ENCODE data around the gene FNTB. TPM values are rescaled to one million over a fixed set of nuclear protein-coding genes. Genes with fewer than 3 reads are reported as not detected.

FNTB gene
- total RNA-seq, 4 donors from 2014 or later, result 11.9 to 25.6 (median 17.6) TPM

DNA sequence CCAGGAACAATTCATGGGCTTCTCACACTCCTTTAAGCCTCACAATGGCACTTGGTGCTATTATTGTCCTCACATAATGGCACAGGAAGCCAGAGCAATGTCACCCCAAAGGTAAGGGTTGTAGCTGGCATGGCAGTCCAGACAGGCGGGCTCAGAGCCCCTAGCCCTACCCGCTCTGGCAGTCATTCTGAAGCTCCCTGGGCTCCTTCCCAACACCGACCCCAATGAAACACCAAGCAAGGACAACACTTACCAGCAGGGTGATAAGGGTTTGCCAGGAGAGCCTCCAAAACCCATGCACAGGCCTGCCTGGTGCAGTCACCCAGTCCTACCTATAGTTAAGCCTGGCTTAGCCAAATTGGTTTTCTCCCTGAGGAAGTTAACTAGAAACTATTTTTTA, 84.8 kb downstream of the FNTB start:
- no peak for DNase-seq
- H3K4me1 ChIP-seq, result peaks cover 0 to 54% (median 2%) of the 10 kb centered on the region in 4 donors
- no peak overlapping the region for H3K4me3 ChIP-seq
- H3K27me3 ChIP-seq, result no peaks in the 10 kb centered on the region
- TF ChIP-seq POLR2A (IDR thresholded peaks at IDR 0.05), result no peak
- TF ChIP-seq, protein P1, sequence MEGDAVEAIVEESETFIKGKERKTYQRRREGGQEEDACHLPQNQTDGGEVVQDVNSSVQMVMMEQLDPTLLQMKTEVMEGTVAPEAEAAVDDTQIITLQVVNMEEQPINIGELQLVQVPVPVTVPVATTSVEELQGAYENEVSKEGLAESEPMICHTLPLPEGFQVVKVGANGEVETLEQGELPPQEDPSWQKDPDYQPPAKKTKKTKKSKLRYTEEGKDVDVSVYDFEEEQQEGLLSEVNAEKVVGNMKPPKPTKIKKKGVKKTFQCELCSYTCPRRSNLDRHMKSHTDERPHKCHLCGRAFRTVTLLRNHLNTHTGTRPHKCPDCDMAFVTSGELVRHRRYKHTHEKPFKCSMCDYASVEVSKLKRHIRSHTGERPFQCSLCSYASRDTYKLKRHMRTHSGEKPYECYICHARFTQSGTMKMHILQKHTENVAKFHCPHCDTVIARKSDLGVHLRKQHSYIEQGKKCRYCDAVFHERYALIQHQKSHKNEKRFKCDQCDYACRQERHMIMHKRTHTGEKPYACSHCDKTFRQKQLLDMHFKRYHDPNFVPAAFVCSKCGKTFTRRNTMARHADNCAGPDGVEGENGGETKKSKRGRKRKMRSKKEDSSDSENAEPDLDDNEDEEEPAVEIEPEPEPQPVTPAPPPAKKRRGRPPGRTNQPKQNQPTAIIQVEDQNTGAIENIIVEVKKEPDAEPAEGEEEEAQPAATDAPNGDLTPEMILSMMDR (IDR thresholded peaks at IDR 0.05), result no peak
- no peaks in the 10 kb centered on the region for H3K9me3 ChIP-seq
- H3K27ac ChIP-seq, result peak overlapping the region in 3 of 4 donors; percentile 69 to 87 (median 77)
- peaks cover 0 to 11% (median 0%) of the 10 kb centered on the region in 3 donors for H3K36me3 ChIP-seq

DNA sequence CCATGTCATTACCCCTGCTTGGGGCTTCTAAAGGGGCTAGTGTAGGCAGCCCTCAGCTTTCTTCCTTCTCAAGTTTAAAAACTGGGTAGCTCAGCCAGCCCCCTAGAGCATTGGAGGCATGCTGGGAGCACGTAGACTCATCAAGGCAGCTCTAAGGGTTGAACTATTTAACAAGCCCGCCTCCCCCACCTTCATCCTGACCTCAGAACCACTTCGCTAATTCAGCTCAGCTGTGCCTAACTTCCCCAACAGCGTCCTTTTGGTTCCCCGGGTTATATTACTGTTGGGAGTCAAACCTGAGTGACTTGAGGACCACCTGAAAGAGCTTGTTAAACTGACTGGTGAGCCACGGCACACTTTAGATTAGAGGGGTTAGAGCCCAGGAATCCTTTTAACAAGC, 85.6 kb downstream of the FNTB start:
- H3K9me3 ChIP-seq, result no peaks in the 10 kb centered on the region
- peaks cover 0 to 54% (median 2%) of the 10 kb centered on the region in 4 donors for H3K4me1 ChIP-seq
- peaks cover 0 to 18% (median 0%) of the 10 kb centered on the region in 3 donors for H3K36me3 ChIP-seq
- H3K4me3 ChIP-seq, result no peak overlapping the region
- TF ChIP-seq, protein P1 (IDR thresholded peaks at IDR 0.05), result no peak
- no peak for TF ChIP-seq POLR2A (IDR thresholded peaks at IDR 0.05)
- no peaks in the 10 kb centered on the region for H3K27me3 ChIP-seq
- peak overlapping the region in 3 of 4 donors; percentile 69 to 87 (median 82) for H3K27ac ChIP-seq
- no peak for DNase-seq

DNA sequence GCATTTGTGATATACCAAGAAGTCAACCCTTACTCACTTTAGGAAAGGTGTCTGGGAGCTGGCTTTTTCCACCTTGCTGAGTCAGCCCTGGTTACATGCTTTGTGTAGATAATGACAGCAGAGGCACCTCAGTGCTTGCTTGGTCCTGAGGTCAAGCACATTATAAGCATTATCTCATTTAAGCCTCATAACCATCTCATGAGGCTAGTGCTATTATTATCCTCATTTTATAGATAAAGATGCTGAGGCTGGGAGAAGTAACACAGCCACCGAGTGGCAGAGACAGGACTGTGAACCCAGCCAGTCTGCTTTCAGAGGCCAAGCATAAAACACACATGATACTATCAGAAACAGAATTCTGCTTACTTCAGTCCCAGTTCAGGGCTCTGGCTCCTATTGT, 86.2 kb downstream of the FNTB start:
- Histone ChIP-seq H3K9me3 (no peaks in the 10 kb centered on the region), H3K4me1 (peaks cover 0 to 54% (median 2%) of the 10 kb centered on the region in 4 donors), H3K27me3 (no peaks in the 10 kb centered on the region), H3K36me3 (peaks cover 0 to 25% (median 0%) of the 10 kb centered on the region in 3 donors), H3K4me3 (no peak overlapping the region), H3K27ac (peak overlapping the region in 3 of 4 donors; percentile 69 to 87 (median 82))
- TF ChIP-seq, protein P1 (IDR thresholded peaks at IDR 0.05), result no peak
- no peak for TF ChIP-seq POLR2A (IDR thresholded peaks at IDR 0.05)
- DNase-seq, result peak in 1 of 3 donors; percentile 65

DNA sequence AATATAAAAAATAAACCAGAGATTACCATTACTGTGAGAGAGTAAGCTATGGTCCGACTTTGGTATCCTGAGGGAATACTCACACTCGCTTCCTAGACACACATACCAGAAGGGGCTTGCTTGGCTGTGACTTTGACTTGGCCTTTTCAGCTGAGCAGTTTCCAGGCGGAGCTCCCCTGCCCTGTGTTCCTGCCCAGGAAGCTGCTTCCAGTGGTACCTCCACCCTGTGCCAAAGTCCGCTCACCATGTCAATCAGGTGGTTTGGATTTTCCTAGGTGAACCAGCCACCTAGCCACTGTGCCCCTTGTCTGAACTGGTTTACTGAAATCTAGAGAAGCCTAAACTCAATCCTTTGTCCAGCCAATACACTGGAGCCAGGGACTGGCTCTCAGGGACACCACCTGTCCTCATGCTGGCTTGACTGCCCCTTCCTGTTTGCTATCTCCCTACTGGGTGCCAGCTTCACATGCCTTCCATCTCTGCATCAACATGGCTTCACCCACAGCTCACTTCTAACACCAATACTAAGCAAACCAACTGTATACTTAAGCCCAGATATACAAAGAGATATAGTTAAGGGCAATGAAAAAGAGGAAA, 87.0 kb downstream of the FNTB start:
- Histone ChIP-seq H3K4me3 (no peak overlapping the region), H3K36me3 (peaks cover 0 to 32% (median 0%) of the 10 kb centered on the region in 3 donors), H3K27ac (peak overlapping the region in 3 of 4 donors; percentile 69 to 87 (median 82)), H3K27me3 (no peaks in the 10 kb centered on the region), H3K9me3 (no peaks in the 10 kb centered on the region), H3K4me1 (peaks cover 0 to 54% (median 2%) of the 10 kb centered on the region in 4 donors)
- DNase-seq, result peak in 2 of 3 donors; percentile 81 to 90
- peak in 1 of 2 donors; percentile 58 for TF ChIP-seq POLR2A (IDR thresholded peaks at IDR 0.05)
- TF ChIP-seq, protein P1 (IDR thresholded peaks at IDR 0.05), result no peak

DNA sequence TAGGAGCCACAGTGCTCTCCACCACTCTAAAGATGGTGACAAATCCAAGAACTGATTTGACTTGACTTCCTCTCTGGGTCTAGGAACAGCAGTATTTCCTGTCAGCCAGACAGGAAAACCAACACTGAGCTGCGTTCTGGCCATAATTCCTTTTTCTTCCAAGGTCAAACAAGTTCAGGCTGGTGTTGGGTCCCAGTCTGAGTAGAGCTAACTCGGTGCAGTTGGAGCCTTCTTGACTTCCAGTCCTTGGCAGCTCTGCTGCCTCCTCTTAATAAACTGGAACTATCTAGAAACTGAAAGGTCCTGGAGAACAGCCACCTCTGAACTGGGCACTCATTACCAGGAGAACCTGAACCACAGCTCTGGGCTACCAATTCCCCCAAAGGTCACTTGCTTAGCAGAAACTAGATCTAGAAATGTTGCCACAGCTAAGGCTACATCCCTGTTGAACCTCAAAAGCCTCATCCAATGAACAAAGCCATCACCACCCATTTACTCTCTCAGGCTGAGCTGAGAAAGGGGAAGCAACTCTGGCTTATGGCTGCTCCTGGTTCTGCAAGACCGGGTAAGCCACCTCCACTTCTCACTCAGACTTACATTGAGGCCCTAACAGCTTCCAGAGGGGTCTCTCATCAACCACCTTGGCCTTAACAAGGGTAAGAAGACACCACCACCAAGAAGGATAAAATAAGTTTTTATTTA, 87.9 kb downstream of the FNTB start:
- no peaks in the 10 kb centered on the region for H3K27me3 ChIP-seq
- H3K9me3 ChIP-seq, result no peaks in the 10 kb centered on the region
- peak overlapping the region in 3 of 4 donors; percentile 69 to 87 (median 82) for H3K27ac ChIP-seq
- no peak for TF ChIP-seq POLR2A (IDR thresholded peaks at IDR 0.05)
- TF ChIP-seq, protein P1 (IDR thresholded peaks at IDR 0.05), result no peak
- peaks cover 0 to 52% (median 2%) of the 10 kb centered on the region in 4 donors for H3K4me1 ChIP-seq
- H3K36me3 ChIP-seq, result peaks cover 0 to 39% (median 0%) of the 10 kb centered on the region in 3 donors
- H3K4me3 ChIP-seq, result no peak overlapping the region
- no peak for DNase-seq
